A673 (cell line): Measurements from ENCODE around the gene NIF3L1. TPM values are rescaled to one million over a fixed set of nuclear protein-coding genes. Genes with fewer than 3 reads are reported as not detected.

ENCODE experiments used
- BruUV-seq: library from RNA; stranded (reverse); fragments of 400-500 nt; replicated peaks from 2 replicates; lab custom pipeline; 2021; lab: Mats Ljungman, UMichigan
- CTCF ChIA-PET: fragments of 300-600 bp; sonication (Branson Sonifier 250); formaldehyde crosslinking; loops from one replicate; lab custom pipeline; 2022; ENCODE audit warnings: antibody characterized with exemption; lab: Charles Lee
- POLR2A ChIA-PET: fragments of 300-600 bp; sonication (Branson Sonifier 250); formaldehyde crosslinking; loops from one replicate; lab custom pipeline; 2022; ENCODE audit warnings: antibody characterized with exemption; ENCODE audit not compliant: low non-redundant PET; lab: Charles Lee
- DNase-seq: peaks from one replicate; pipeline ENCODE4 v3.0.0-alpha.2; 2015; ENCODE audit warnings: low spot score
- H3K27ac ChIP-seq: fragments of 200-600 bp; sonication (generic); 2 replicates; pipeline ENCODE4 v1.5.1; 2016; ENCODE audit warnings: mixed run types, low read depth, mild to moderate bottlenecking, mixed read lengths, antibody characterized with exemption, low read length; ENCODE audit not compliant: poor library complexity, severe bottlenecking
- H3K27me3 ChIP-seq: fragments of 200-600 bp; sonication (generic); replicated peaks from 2 replicates; pipeline ENCODE4 v1.6.1; 2017; ENCODE audit warnings: mixed run types, low read depth, mild to moderate bottlenecking, mixed read lengths, antibody characterized with exemption, low read length; ENCODE audit not compliant: insufficient read depth, poor library complexity
- H3K36me3 ChIP-seq: fragments of 200-600 bp; sonication (generic); 2 replicates; pipeline ENCODE4 v1.6.1; 2016; ENCODE audit warnings: mixed run types, mild to moderate bottlenecking, mixed read lengths, antibody characterized with exemption, low read length; ENCODE audit not compliant: insufficient read depth, poor library complexity, severe bottlenecking
- H3K4me1 ChIP-seq: fragments of 200-600 bp; sonication (generic); 2 replicates; pipeline ENCODE4 v1.6.1; 2017; ENCODE audit warnings: mixed run types, mild to moderate bottlenecking, mixed read lengths, antibody characterized with exemption, low read length; ENCODE audit not compliant: insufficient read depth, poor library complexity, severe bottlenecking
- H3K4me3 ChIP-seq: fragments of 200-600 bp; sonication (generic); 2 replicates; pipeline ENCODE4 v1.5.1; 2016; ENCODE audit warnings: low read depth, mixed run types, mild to moderate bottlenecking, mixed read lengths, low read length; ENCODE audit not compliant: poor library complexity, severe bottlenecking
- H3K9me3 ChIP-seq: fragments of 200-600 bp; sonication (generic); 2 replicates; pipeline ENCODE4 v1.6.1; 2016; ENCODE audit warnings: mixed run types, low read depth, mild to moderate bottlenecking, mixed read lengths, antibody characterized with exemption, low read length; ENCODE audit not compliant: poor library complexity, severe bottlenecking
- CTCF ChIP-seq: fragments of 300-800, 200-600 bp; sonication (generic); conservative IDR thresholded peaks from 2 replicates; pipeline ENCODE4 v1.5.1; 2017; ENCODE audit warnings: low read depth, mild to moderate bottlenecking, antibody characterized with exemption, low read length, moderate library complexity, mixed read lengths
- EZH2 ChIP-seq: fragments of 200-600 bp; sonication (generic); IDR thresholded peaks from 2 replicates; pipeline ENCODE4 v1.6.1; 2017; ENCODE audit warnings: borderline replicate concordance, low read depth, mild to moderate bottlenecking, mixed read lengths, antibody characterized with exemption, low read length; ENCODE audit not compliant: poor library complexity, severe bottlenecking
- intact Hi-C: fragments of 100-400 bp; cut with micrococcal nuclease; formaldehyde crosslinking; loops from one replicate; pipeline ENCODE4 v1.10.0; 2022; ENCODE audit not compliant: unreplicated experiment
- total RNA-seq: library from RNA; stranded (reverse); gene quantifications from 2 replicates; pipeline ENCODE4 v1.2.3, GENCODE V29; 2021

The NIF3L1 gene
- total RNA-seq, 1 experiment from 2014 or later = 56.4 TPM

DNA sequence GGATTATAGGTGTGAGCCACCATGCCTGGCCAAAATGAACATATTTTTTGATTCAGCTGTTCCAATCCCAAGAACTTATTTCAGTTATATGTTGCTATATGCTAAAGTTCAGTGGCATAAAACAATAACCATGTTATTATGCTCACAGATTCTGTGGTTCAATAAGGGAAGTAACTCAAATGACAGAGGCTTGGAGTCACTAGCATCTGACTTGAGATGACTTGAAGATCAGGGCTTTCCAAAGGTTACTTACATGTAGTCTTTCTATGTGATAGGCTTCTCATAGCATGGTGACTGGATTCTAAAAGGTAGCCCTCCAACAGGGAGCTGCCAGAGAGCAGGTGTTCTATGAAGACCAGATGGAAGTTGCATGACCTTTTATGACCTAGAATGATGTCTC is 41.9 kb upstream of the NIF3L1 start:
- no peak for DNase-seq
- H3K4me1 ChIP-seq = no peaks in the 10 kb centered on the region
- no peak overlapping the region for H3K27ac ChIP-seq
- CTCF ChIA-PET = no interaction called here
- peaks cover 14% of the 10 kb centered on the region for H3K36me3 ChIP-seq
- no peaks in the 10 kb centered on the region for H3K27me3 ChIP-seq
- TF ChIP-seq EZH2 (no peak), CTCF (no peak)
- intact Hi-C loops = no loop called here
- H3K4me3 ChIP-seq = no peak overlapping the region
- no peaks in the 10 kb centered on the region for H3K9me3 ChIP-seq
- BruUV-seq = no TSS peak
- POLR2A ChIA-PET = no interaction called here

GRCh38 chr2:200847939-200848338 is 41.2 kb upstream of the NIF3L1 start:
- no peak overlapping the region for H3K27ac ChIP-seq
- H3K36me3 ChIP-seq = peaks cover 21% of the 10 kb centered on the region
- no peak for TF ChIP-seq CTCF
- TF ChIP-seq EZH2 = no peak
- no peak overlapping the region for H3K4me3 ChIP-seq
- H3K9me3 ChIP-seq = no peaks in the 10 kb centered on the region
- ChIA-PET POLR2A (no interaction called here), CTCF (no interaction called here)
- no peak for DNase-seq
- intact Hi-C loops = no loop called here
- no peaks in the 10 kb centered on the region for H3K4me1 ChIP-seq
- BruUV-seq = no TSS peak
- no peaks in the 10 kb centered on the region for H3K27me3 ChIP-seq

DNA sequence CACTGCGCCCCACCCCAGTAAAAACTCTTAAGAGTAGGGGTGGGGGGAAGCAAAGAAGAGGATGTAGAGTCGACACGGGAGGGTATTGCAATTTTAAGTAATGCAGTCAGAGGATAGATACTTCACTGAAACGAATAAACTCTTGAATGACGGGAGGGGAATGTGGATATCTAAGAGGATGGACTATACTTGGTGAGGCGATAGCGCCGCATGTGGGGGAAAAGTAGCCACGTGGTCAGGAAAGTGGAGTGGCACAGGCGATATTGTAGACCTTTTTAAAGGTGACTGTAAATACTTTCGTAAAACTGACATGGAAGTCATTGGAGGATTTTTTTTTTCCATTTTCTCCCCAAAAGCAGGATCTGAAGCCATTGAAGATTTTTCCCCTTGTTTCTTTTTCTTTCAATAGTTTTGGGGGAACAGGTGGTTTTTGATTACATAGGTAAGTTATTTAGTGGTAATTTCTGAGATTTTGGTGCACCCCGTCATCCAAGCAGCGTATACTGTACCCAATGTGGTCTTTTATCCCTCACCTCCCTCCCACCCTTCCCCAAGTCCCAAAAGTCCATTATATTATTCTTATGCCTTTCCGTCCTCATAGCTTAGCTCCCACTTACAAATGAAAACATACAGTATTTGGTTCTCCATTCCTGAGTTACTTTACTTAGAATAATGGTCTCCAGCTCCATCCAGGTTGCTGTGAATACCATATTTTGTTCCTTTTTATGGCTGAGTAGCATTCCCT is 38.5 kb upstream of the NIF3L1 start:
- intact Hi-C loops = no loop called here
- BruUV-seq = no TSS peak

More for the DNA sequence above, 38.5 kb upstream of the NIF3L1 start:
- TF ChIP-seq EZH2 (no peak), CTCF (no peak)
- CTCF ChIA-PET = no interaction called here
- Histone ChIP-seq H3K4me1 (no peaks in the 10 kb centered on the region), H3K27me3 (no peaks in the 10 kb centered on the region), H3K36me3 (peaks cover 48% of the 10 kb centered on the region), H3K27ac (no peak overlapping the region), H3K4me3 (no peak overlapping the region), H3K9me3 (no peaks in the 10 kb centered on the region)
- no peak for DNase-seq
- POLR2A ChIA-PET = interaction anchor here (0.6 kb wide), 1 partner anchor 39 kb away, joined by 3 read pairs; no protein-coding TSS in a partner anchor
